HAP-1 (cell line): ENCODE measurements around the gene PIK3C2A.

ENCODE experiments used
- DNase-seq, 2 experiments: peaks; one replicate each; pipeline ENCODE4 v3.0.0-alpha.2; 2016 to 2020; ENCODE audit warnings: low spot score in 2 of 2
- H3K27me3 ChIP-seq: fragments of 250-450 bp; sonication (Bioruptor Pico); 2 replicates; pipeline ENCODE4 v1.5.1; 2020; ENCODE audit warnings: low read depth, mild to moderate bottlenecking, moderate library complexity
- H3K36me3 ChIP-seq: fragments of 250-450 bp; sonication (Bioruptor Pico); replicated peaks from 2 replicates; pipeline ENCODE4 v1.5.1; 2020; ENCODE audit warnings: mild to moderate bottlenecking
- H3K4me1 ChIP-seq: fragments of 250-450 bp; sonication (Bioruptor Pico); 2 replicates; pipeline ENCODE4 v1.5.1; 2020; ENCODE audit warnings: mild to moderate bottlenecking
- H3K4me3 ChIP-seq: fragments of 250-450 bp; sonication (Bioruptor Pico); 2 replicates; pipeline ENCODE4 v1.5.1; 2020; ENCODE audit warnings: mild to moderate bottlenecking, moderate library complexity
- H3K9me3 ChIP-seq: fragments of 250-450 bp; sonication (Bioruptor Pico); 2 replicates; pipeline ENCODE4 v1.5.1; 2020; ENCODE audit warnings: mild to moderate bottlenecking, moderate library complexity
- in situ Hi-C: fragments of 300-500 bp; cut with MboI; formaldehyde crosslinking; loops from 3 replicates; pipeline ENCODE4 v1.14.3; 2020; ENCODE audit warnings: low sequenced_read_pairs, inconsistent platforms, mixed read lengths

PIK3C2A gene

GRCh38 chr11:17186932-17187692, 20.7 kb downstream of the PIK3C2A start:
- peaks cover 5% of the 10 kb centered on the region; the same call in 1 of the 2 replicates for H3K36me3 ChIP-seq
- no peaks in the 10 kb centered on the region for H3K9me3 ChIP-seq
- no peak overlapping the region for H3K4me3 ChIP-seq
- in situ Hi-C loops = no loop called here
- no peaks in the 10 kb centered on the region for H3K27me3 ChIP-seq
- peaks cover 17% of the 10 kb centered on the region for H3K4me1 ChIP-seq
- DNase-seq = no peak

GRCh38 chr11:17185938-17186337, 21.8 kb downstream of the PIK3C2A start:
- no peak overlapping the region for H3K4me3 ChIP-seq

GRCh38 chr11:17184882-17185587, 22.8 kb downstream of the PIK3C2A start:
- Histone ChIP-seq H3K27me3 (no peaks in the 10 kb centered on the region), H3K9me3 (no peaks in the 10 kb centered on the region), H3K4me3 (no peak overlapping the region), H3K36me3 (no peaks in the 10 kb centered on the region), H3K4me1 (peaks cover 17% of the 10 kb centered on the region)
- DNase-seq = no peak
- in situ Hi-C loops = no loop called here

More at GRCh38 chr11:17185938-17186337, 21.8 kb downstream of the PIK3C2A start:
- in situ Hi-C loops = no loop called here
- DNase-seq = no peak
- Histone ChIP-seq H3K9me3 (no peaks in the 10 kb centered on the region), H3K36me3 (no peaks in the 10 kb centered on the region), H3K27me3 (no peaks in the 10 kb centered on the region), H3K4me1 (peaks cover 17% of the 10 kb centered on the region)

- no peak overlapping the region for H3K4me3 ChIP-seq
- DNase-seq = no peak
Observed at GRCh38 chr11:17183836-17184235, 23.9 kb downstream of the PIK3C2A start.

GRCh38 chr11:17179970-17180369, 27.8 kb downstream of the PIK3C2A start:
- H3K4me1 ChIP-seq = no peaks in the 10 kb centered on the region
- H3K9me3 ChIP-seq = no peaks in the 10 kb centered on the region
- H3K4me3 ChIP-seq = no peak overlapping the region
- H3K27me3 ChIP-seq = no peaks in the 10 kb centered on the region
- DNase-seq = no peak
- in situ Hi-C loops = no loop called here
- no peaks in the 10 kb centered on the region for H3K36me3 ChIP-seq

More at GRCh38 chr11:17183836-17184235, 23.9 kb downstream of the PIK3C2A start:
- Histone ChIP-seq H3K9me3 (no peaks in the 10 kb centered on the region), H3K4me1 (peaks cover 17% of the 10 kb centered on the region), H3K36me3 (no peaks in the 10 kb centered on the region), H3K27me3 (no peaks in the 10 kb centered on the region)
- in situ Hi-C loops = no loop called here

- no peaks in the 10 kb centered on the region for H3K27me3 ChIP-seq
- in situ Hi-C loops = no loop called here
- H3K4me1 ChIP-seq = peaks cover 17% of the 10 kb centered on the region
- DNase-seq = no peak
- H3K9me3 ChIP-seq = no peaks in the 10 kb centered on the region
- H3K4me3 ChIP-seq = no peak overlapping the region
- peaks cover 14% of the 10 kb centered on the region for H3K36me3 ChIP-seq
Observed at GRCh38 chr11:17173332-17173731, 34.5 kb downstream of the PIK3C2A start.

GRCh38 chr11:17171916-17172315, 35.9 kb downstream of the PIK3C2A start:
- H3K4me1 ChIP-seq = peaks cover 17% of the 10 kb centered on the region
- H3K9me3 ChIP-seq = no peaks in the 10 kb centered on the region
- peaks cover 14% of the 10 kb centered on the region for H3K36me3 ChIP-seq
- in situ Hi-C loops = no loop called here
- H3K4me3 ChIP-seq = no peak overlapping the region
- no peaks in the 10 kb centered on the region for H3K27me3 ChIP-seq
- no peak for DNase-seq

GRCh38 chr11:17171343-17171742, 36.4 kb downstream of the PIK3C2A start:
- in situ Hi-C loops = no loop called here
- Histone ChIP-seq H3K9me3 (no peaks in the 10 kb centered on the region), H3K4me1 (peaks cover 17% of the 10 kb centered on the region), H3K27me3 (no peaks in the 10 kb centered on the region), H3K4me3 (no peak overlapping the region), H3K36me3 (peaks cover 14% of the 10 kb centered on the region)
- peak in 1 of 2 experiments; percentile 64 for DNase-seq

- Histone ChIP-seq H3K4me3 (no peak overlapping the region), H3K27me3 (no peaks in the 10 kb centered on the region), H3K4me1 (peaks cover 17% of the 10 kb centered on the region), H3K36me3 (peaks cover 14% of the 10 kb centered on the region), H3K9me3 (no peaks in the 10 kb centered on the region)
- DNase-seq = no peak
- in situ Hi-C loops = no loop called here
Observed at GRCh38 chr11:17169876-17170275, 37.9 kb downstream of the PIK3C2A start.

GRCh38 chr11:17165247-17165890, 42.4 kb downstream of the PIK3C2A start:
- no peaks in the 10 kb centered on the region for H3K4me1 ChIP-seq
- peaks cover 14% of the 10 kb centered on the region for H3K36me3 ChIP-seq
- no peak for DNase-seq
- H3K27me3 ChIP-seq = no peaks in the 10 kb centered on the region
- in situ Hi-C loops = no loop called here
- no peaks in the 10 kb centered on the region for H3K9me3 ChIP-seq
- no peak overlapping the region for H3K4me3 ChIP-seq

GRCh38 chr11:17164361-17165246, 43.2 kb downstream of the PIK3C2A start:
- H3K4me3 ChIP-seq = no peak overlapping the region
- H3K27me3 ChIP-seq = no peaks in the 10 kb centered on the region
- DNase-seq = no peak
- H3K4me1 ChIP-seq = no peaks in the 10 kb centered on the region
- in situ Hi-C loops = no loop called here
- no peaks in the 10 kb centered on the region for H3K9me3 ChIP-seq
- H3K36me3 ChIP-seq = peaks cover 12% of the 10 kb centered on the region

- no peaks in the 10 kb centered on the region for H3K9me3 ChIP-seq
- peaks cover 4% of the 10 kb centered on the region for H3K36me3 ChIP-seq
- DNase-seq = no peak
- in situ Hi-C loops = no loop called here
- H3K4me1 ChIP-seq = no peaks in the 10 kb centered on the region; the same call in 1 of the 2 replicates
- no peaks in the 10 kb centered on the region for H3K27me3 ChIP-seq
- H3K4me3 ChIP-seq = no peak overlapping the region
Observed at GRCh38 chr11:17163736-17164135, 44.0 kb downstream of the PIK3C2A start.

DNA sequence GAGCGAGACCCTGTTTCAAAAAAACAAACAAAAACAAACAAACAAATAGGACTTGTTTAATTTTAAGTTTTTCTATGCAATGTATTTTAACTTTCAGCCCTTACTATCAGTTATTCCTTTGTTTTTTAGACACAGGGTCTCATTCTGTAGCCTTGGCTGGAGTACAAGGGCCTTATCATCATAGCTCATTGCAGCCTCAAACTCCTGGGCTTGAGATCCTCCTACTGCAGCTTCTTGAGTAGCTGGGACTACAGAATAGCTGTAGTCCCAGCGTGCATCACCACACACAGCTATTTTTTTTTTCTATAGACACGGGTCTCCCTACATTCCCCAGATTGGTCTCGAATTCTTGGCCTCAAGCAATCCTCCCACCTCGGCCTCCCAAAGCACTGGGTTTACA, 44.5 kb downstream of the PIK3C2A start:
- no peak overlapping the region for H3K4me3 ChIP-seq
- in situ Hi-C loops = no loop called here
- H3K4me1 ChIP-seq = peaks cover 4% of the 10 kb centered on the region

More for the DNA sequence above, 44.5 kb downstream of the PIK3C2A start:
- Histone ChIP-seq H3K27me3 (no peaks in the 10 kb centered on the region), H3K36me3 (no peaks in the 10 kb centered on the region), H3K9me3 (no peaks in the 10 kb centered on the region)
- no peak for DNase-seq
